Pons (tissue), 1 donor: ENCODE data around the gene SRRT.

Source experiments
- DNase-seq: peaks from one replicate; pipeline ENCODE4 v3.0.0-alpha.2; 2016; ENCODE audit warnings: low spot score

SRRT gene, protein sequence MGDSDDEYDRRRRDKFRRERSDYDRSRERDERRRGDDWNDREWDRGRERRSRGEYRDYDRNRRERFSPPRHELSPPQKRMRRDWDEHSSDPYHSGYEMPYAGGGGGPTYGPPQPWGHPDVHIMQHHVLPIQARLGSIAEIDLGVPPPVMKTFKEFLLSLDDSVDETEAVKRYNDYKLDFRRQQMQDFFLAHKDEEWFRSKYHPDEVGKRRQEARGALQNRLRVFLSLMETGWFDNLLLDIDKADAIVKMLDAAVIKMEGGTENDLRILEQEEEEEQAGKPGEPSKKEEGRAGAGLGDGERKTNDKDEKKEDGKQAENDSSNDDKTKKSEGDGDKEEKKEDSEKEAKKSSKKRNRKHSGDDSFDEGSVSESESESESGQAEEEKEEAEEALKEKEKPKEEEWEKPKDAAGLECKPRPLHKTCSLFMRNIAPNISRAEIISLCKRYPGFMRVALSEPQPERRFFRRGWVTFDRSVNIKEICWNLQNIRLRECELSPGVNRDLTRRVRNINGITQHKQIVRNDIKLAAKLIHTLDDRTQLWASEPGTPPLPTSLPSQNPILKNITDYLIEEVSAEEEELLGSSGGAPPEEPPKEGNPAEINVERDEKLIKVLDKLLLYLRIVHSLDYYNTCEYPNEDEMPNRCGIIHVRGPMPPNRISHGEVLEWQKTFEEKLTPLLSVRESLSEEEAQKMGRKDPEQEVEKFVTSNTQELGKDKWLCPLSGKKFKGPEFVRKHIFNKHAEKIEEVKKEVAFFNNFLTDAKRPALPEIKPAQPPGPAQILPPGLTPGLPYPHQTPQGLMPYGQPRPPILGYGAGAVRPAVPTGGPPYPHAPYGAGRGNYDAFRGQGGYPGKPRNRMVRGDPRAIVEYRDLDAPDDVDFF

DNA sequence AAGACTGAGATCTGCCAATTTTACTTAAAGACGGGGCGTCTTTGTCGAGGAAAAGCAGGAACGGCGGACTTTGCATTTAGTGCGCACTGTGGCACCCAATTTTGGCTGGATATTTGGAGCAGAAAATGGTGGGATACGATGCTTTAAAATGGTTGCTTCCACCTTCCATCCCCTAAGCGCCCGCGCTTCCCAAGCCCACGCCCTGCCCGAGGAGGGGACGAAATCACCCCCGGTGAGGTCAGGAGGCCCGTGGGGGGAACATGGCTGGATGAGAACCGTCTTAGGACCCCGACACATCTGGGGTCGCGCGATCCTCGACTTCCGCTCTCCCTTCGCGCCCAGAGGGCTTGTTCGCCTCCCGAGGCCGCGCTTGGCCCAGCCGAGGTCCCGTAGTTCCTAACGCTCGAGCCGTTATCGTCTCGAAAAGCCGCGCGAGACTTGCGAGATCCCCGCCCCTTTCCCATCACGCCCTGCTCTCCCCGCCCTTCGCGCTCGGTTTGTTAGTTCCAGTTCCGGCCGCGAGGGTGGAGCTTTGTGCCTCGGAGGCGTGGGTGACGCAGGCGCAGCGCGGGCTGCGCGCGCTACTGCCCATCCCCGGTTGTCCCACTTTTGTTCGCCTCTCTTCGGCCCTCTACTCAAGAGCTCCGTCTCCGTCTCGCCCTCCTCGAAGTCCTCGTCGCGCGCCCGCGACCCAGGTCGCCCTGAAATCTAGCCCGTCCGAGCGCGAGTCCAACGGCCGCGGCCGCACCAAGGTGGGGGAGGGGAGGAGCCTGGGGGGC lies at the start of gene SRRT:
Gene SRRT, plus strand, starts transcription at position 527 of the 779 bp plus-strand sequence. CDS start 488 bp downstream, outside the sequence.
- peak; percentile 99 for DNase-seq

DNA sequence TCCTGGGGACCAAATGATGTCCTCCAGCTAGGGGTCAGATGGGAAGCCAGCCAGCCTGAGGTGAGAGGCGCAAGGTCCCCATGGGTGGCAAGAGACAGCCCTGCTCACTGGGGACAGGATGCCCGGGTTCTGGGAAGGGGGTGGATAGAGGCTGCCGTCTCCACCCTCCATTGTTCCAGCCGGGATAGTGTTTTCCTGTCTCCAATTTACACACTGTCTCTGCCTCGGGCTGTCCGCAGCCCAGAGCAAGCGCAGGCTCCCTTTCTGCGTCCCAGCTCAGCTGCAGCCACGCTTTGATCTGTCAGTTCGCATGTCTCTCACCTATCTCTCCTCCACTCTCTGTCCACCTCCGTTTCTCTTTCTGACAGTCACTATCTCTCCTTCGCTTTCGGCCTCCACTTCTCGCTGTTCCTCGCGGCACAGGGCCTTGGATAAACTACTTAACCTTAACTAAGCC lies 49.7 kb upstream of the SRRT start:
- DNase-seq: no peak

DNA sequence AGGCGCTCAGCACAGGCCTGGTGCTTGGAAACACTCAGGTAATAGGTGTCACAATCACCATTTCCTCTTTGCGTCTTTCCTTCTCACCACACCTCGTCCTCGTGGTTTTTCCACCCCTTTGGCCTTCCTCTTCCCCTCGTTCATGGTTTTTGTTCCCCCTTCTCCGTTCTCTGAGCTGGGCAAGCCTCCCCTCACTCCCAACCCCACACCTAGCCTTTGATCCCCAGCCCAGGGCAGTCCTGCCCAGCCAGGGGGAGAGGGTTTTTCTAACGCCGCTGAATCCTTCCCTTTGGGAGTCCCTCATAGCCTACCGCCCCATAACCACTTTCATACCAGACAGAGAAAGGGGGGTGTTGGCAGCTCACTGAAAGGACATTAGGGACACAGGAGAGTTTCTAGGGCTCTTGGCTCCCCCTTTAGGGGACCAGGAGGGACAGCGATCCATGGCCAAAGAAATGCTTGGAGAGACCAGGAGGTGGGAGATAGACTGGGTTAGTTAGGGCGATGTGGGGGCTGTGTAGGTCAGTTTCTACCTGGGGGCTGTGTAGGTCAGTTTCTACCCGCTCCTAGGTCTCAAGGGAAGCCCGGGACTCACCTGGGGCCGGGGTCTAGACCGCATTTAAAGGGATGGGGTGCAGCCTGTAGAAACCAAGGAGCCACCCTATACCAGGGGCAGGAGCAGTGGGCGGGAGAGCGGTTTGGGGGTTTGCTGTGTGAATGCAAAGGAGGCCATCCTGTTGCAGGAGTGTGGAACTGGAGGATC lies 49.0 kb upstream of the SRRT start:
- no peak for DNase-seq

DNA sequence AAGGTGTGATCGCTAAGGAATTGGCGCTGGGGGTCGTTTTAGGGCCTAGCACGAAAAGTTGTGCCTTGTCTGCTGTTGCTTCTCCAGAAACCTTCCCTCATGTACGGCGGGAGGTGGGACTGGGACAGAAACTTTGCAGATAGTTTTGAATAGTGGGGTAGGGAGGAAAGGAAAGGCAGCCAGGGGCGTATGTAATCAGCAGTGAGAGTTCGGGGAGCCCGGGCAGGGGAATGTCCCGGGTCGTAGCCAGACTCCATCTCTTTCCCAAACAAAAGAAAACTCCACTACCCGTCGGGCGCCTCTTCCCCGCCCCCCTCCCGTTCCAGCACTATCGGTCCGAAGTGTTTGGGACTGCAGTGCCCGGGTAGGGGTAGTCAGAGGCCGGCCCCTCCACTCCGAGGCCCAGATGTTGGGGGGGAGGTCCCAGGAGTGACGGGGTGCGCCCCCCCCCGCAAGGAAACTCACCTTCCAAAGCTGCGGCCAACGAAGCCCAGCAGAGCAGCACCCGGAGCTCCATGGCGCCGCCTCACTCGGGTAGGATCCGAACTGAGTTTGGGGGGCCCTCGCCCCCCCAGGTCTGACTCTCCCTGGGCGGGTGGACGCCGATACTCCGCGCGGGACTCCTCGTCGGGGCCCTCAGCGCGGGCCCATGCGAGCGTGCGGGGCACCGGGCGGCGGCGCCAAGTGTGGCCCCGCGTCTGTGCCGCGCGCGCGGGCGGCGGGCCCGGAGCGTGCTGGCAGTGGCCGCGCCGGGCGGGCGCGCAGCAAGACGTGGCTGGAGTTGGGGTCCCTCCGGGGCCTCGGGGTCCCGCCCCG lies 48.2 kb upstream of the SRRT start:
- DNase-seq: no peak

DNA sequence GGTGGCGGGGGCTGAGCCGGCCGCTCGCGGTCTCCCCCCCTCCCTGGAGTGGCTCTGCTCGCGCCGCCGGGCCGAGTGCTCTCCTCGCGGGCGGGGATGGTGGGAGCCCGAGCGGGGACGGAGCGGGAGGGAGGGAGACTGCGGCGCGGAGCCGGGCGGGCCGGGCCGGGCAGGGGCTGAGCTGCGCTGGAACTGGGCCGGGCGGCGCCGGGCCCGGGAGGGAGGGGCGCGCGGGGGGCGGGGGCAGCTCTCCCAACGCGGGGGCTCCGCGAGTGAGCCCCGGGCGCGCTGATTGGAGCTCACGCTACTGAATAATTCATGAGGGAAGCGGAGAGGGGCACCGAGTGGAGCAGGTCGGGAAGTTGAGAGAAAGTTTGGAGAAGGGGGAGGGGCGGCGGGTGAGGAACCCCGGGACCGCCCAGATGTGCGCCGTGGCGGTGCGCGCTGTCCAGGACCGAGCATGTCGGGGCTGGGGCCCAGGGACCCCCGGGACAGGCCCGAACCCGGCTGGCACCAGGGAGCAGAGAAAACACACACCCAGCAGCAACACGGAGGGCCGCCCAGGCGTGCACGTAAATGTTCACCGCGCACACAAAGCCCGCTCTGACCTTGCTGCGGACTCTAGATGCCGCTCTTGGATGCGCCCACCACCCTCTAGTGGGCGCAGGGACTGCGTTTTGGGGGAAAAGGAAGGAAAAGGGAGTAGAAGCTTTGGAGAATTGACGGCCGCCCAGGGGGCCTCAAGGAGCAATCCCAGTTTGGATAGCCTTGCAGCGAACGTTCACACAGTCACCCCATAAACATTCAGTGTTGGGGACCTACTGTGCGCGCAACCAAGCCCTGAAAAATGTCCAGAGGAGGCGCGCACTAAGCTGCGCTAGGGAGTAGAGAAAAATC lies 47.3 kb upstream of the SRRT start, which contains the start of gene EPHB4:
Gene EPHB4, minus strand, starts transcription at position 194 of the 897 bp plus-strand sequence. CDS start 493 bp downstream, outside the sequence.
- no peak for DNase-seq

DNA sequence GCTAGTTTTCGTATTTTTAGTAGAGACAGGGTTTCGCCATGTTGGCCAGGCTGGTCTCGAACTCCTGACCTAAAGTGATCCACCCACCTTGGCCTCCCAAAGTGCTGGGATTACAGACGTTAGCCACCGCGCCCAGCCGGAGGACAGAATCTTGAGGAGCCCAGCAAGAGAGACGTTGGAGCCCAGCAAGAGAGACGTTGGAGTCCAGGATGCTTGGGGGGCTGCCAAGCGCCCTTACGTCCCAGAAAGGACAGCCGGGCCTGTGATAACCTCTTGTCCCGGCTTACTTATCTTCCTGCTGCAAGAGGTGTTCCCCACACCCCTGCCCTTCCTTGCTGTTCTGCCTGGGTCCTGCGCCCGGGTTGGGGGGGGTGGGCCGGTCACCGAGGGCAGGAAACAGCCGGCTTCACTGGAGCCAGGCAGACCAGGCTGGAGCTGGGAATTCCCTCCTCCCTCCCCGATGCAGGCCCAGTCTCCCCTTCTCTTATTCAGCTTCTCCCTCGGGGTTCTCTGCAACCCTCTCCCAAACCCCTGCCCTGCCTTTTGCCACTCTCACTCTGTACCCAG lies 45.7 kb upstream of the SRRT start:
- no peak for DNase-seq

DNA sequence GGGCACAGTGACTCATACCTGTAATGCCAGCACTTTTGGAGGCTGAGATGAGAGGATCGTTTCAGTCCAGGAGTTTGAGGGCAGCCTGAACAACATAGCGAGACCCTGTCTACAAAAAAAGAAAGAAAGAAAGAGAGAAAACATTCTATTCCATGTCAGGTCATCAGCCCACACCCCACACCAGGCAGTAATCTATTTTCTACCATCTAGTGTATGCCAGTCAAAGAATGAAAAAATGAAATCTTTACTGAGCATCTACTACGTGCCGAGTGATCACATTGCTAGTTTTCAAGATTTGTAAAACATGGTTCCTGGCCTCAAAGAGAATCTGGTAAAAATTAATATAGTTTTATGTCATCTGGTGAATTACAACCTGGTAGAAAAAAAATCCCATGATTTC lies 44.5 kb upstream of the SRRT start:
- no peak for DNase-seq

DNA sequence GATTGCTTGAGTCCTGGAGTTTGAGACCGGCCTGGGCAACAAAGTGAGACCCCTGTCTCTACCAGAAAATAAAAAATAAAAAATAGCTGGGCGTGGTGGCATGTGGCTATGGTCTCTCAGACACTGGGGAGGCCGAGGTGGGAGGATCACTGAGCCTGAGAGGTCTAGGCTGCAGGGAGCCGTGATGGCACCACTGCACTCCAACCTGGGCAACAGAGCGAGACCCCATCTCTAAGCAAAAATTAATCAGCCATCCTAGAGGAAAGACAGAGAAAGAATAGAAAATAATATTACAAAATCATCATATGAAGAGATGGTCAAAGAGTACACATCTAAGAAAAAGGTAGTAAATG lies 42.6 kb upstream of the SRRT start:
- no peak for DNase-seq

DNA sequence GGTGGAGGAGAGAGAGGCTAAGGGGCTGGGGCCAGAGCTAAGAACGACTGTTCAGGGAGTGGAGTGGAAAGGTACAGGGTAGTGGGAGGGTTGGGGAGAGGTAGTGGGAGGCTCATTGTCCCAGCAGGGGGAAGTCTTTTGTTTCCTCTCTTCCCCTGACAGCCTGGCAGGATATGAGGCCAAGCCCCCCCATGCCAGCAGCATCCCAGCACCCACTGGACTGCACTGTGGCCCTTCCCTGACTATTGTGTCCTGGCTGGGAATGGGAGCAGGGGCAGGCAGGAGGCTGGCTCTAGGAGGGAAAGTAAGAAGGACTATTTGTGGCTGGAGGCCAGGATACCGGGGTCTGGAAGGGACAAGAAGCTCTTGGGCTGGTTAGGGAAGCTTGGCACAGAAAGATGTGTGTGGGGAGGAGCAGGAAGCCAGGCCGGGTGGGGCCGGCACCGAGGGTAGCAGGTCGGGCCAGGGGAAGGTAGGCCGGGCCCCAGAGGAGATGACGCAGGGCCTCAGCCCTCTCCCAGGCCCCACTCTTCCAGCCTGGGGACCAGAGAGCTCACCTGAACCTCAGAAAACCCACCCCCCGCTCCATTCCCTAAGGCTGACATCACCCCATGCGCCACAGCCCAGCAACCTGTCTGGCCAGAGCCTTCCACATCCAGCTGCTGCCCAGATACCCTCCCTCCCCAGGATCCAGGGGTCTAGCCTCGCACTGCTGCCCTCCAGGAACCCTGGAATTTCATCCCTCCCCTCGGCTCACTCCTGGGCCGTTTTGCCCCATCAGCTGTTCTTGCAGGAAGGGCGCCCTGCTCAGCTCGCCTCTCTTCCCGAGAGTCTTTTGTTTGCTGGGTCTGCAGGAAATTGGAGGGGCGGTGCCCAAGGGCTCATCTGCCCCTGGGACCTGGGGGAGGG lies 38.7 kb upstream of the SRRT start:
- no peak for DNase-seq

DNA sequence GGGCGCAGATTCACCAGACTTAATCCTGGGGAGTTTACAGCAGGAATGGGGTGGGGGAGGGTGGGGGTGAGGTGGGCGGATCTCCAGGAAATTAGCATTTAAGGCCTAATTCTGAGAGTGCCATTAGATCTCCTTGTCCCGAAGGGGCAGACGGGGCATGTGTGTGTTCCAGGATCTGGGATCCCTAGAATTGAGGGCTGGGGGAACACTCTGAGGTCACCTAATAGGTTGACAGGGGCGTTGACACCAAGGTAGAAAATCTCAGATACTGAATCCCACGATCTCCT lies 38.1 kb upstream of the SRRT start:
- DNase-seq: no peak

DNA sequence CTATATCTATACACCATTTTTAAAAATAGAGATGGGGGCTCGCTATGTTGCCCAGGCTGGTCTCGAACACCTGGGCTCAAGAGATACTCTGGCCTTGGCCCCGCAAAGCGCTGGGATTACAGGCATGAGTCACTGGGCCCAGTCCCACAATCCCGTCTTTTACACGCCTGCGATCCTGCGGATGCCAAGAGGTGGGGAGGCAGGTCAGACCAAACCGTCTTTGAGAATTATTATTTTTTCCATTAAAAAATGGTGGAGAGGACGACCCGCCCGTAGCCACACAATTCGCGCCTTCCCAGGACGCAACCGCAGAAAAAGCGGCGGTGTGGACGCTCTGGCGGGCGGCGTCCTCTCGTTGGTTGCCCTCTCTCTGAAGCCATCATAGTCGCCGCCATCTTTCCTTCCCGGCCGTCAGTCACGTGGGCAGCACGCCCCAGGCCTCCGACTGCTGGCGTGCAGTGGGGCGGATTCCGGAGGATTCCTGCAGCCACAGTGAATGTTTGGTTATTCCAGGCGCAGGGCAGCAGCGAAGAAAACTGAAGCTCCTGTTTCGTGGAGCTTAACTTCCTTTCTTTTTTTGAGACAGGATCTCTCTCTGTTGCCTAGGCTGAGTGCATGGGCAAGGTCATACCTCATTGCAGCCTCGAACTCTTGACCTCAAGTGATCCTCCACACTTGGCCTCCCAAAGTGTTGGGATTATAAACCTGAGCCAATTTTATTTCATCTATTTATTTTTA lies 37.6 kb upstream of the SRRT start:
- DNase-seq: peak; percentile 84

DNA sequence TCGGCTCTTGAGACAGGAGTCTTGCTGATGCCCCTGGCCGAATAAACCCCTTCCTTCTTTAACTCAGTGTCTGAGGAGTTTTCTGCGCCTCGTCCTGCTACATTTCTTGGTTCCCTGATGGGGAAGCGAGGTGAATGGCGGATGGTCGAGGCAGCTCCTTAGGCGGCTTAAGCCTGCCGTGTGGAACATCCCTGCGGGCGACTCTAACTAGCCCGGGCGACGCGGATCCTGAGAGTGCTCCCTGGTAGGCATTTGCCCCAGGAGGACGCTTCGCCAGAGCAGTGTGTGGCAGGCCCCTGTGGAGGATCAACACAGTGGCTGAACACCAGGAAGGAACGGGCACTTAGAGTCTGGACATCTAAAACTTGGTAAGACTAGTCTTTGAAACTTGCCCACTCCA lies 35.5 kb upstream of the SRRT start:
- no peak for DNase-seq

DNA sequence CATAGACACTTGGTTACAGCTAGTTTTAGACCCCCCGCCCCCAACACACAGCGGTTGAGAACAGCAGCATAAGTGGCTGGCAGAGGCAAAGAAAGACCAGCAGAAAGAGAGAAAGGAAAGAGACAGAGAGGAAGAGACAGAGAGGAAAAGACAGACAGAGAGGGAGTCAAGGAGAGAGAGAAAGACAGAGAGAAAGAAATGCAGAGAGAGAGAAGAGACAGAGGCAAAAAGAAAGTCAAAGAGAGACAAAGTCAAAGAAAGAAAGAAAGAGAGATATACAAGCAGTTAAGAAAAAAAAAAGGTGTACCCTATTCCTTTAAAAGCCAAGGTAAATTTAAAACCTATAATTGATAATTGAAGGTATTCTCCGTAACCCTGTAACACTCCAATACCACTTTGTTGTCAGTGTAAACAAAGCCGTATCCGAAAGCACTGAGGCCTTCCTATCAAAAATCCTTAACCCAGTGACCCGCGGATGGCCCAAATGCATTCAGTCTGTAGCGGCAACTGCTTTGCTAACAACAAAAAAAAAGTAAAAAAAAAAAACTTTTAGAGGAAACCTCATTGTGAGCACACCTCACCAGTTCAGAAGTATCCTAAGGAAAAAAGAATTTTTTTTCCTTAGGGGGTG lies 34.3 kb upstream of the SRRT start:
- DNase-seq: no peak

DNA sequence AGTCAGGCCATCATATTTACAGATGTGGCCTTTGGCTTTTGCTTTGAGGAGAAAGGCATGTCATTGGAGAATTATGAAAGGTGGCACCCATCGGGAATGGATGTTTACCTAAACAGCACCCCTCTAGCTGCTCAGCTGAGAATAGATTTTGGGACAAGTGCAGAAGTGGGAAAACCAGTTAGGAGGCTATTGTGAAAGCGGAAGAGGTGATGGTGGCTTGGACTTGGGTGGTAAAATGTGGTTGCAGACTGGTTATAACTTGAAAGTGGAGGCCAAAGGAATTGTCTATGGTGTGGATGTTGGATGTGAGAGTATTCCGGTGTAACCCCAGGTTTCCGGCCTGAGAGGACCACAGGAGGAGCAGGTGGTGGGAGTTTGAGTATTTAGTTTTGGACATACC lies 27.5 kb upstream of the SRRT start:
- DNase-seq: no peak

DNA sequence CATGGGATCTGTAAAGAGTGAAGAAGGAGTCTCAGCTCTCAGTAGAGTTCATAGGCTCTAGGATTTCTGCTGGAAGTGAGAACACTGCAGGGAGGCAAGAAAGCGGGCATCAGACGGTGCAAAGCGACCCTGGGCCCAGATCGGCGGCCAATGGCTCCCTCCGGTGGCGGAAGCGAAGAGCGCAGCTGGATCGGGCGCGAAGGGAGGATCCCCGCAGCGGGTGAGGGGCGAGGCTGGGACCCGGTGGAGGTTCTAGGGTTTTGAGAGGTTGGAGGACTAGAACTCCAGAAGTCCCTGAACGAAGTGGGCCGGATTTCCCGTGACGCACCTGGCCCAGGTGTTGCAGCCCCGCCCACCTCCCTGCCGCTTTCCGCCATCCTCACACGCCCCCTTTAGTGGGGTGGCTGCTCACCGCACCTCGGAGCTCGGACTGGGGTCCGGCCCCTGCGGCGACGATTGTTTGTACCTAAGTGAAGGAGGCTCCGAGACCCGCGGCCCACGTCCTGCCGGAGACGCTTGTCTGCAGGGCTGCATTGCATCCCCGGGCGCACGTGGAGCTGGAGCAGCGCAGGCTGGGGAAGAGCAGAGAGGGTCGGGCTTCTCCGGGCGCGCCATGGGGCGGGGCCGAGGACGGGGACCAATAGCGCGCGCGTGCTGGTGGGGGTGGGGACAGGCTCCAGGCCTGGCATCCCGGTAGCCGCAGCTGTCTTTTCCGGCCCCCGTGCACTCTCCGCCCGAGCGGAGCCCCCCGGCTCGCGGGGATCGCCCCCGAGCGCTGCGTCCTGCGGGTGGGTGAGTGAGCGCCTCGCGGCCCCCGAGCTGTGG lies 22.6 kb upstream of the SRRT start, which contains the start of gene SLC12A9:
Gene SLC12A9, plus strand, starts transcription at position 666 of the 825 bp plus-strand sequence. CDS start 1,485 bp downstream, outside the sequence.
- peak; percentile 78 for DNase-seq
